Testis (tissue), 3 donors: ENCODE data around the gene WNT2B. TPM values are rescaled to one million over a fixed set of nuclear protein-coding genes. Genes with fewer than 3 reads are reported as not detected.

Experiments used
- DNase-seq: peaks from one replicate; pipeline ENCODE4 v3.0.0-alpha.2; 2019
- H3K27ac ChIP-seq, 2 donors: fragments of 200-600 bp; sonication (generic); one replicate each; pipeline ENCODE4 v1.5.1; 2019
- H3K27me3 ChIP-seq: fragments of 200-600 bp; sonication (generic); one replicate; pipeline ENCODE4 v1.5.1; 2019
- H3K36me3 ChIP-seq: fragments of 200-600 bp; sonication (generic); one replicate; pipeline ENCODE4 v1.5.1; 2017; ENCODE audit warnings: low read depth; ENCODE audit errors: missing control alignments
- H3K4me1 ChIP-seq: fragments of 200-600 bp; sonication (generic); one replicate; pipeline ENCODE4 v1.5.1; 2019
- H3K4me3 ChIP-seq, 2 donors: fragments of 200-600 bp; sonication (generic); one replicate each; pipeline ENCODE4 v1.5.1; 2017 to 2019
- H3K9me3 ChIP-seq: fragments of 200-600 bp; sonication (generic); one replicate; pipeline ENCODE4 v1.5.1; 2017
- POLR2A ChIP-seq: fragments of 450-650 bp; IDR thresholded peaks from one replicate; pipeline ENCODE4 v1.6.1; 2017; ENCODE audit warnings: antibody characterized with exemption, mild to moderate bottlenecking, moderate library complexity
- WGBS, 2 donors: methylation state at CpG; one replicate each; pipeline ENCODE4 v1.1.5; 2018; 5-methylcytosine and 5-hydroxymethylcytosine counted together
- intact Hi-C: fragments of 100-400 bp; cut with DNase I; formaldehyde crosslinking; loops from one replicate; pipeline ENCODE4 v1.15.1; 2023; ENCODE audit warnings: low total_unique reads
- polyA plus RNA-seq: library from polyadenylated mRNA; stranded (reverse); fragments of 350-450 nt; fragmentation: Illumina TruSeq; extraction: RNeasy Lipid Tissue Mini Kit (QIAGEN cat#74804); gene quantifications from one replicate; pipeline ENCODE4 v1.2.3, GENCODE V29; 2014; ENCODE audit warnings: low read depth, low replicate concordance; ENCODE audit not compliant: insufficient read depth
- total RNA-seq, 2 donors: library from RNA; depleted of rRNA; stranded (reverse); fragments of >200 nt; gene quantifications; one replicate each; pipeline ENCODE4 v1.2.3, GENCODE V29; 2016
- TF ChIP-seq, protein P1 (sequence below), 3 experiments: fragments of 450-650 bp in 2 of 3; fragments of 200-600 bp in 1 of 3; sonication (generic) in 1 of 3; IDR thresholded peaks; one replicate each; pipeline ENCODE4 v1.5.1; 2016 to 2019; ENCODE audit warnings: antibody characterized with exemption in 3 of 3, mild to moderate bottlenecking in 2 of 3, moderate library complexity in 1 of 3

WNT2B gene
- total and polyA plus RNA-seq, 3 donors from 2014 or later: 9.1 to 14.7 (median 10.6) TPM

GRCh38 chr1:112540226-112540794, 31.5 kb downstream of the WNT2B start:
- no peak for DNase-seq
- no peaks in the 10 kb centered on the region for H3K27me3 ChIP-seq
- peaks cover 3% of the 10 kb centered on the region for H3K4me1 ChIP-seq
- no peaks in the 10 kb centered on the region for H3K36me3 ChIP-seq
- no peak overlapping the region for H3K27ac ChIP-seq
- no peak for TF ChIP-seq POLR2A
- TF ChIP-seq, protein P1, sequence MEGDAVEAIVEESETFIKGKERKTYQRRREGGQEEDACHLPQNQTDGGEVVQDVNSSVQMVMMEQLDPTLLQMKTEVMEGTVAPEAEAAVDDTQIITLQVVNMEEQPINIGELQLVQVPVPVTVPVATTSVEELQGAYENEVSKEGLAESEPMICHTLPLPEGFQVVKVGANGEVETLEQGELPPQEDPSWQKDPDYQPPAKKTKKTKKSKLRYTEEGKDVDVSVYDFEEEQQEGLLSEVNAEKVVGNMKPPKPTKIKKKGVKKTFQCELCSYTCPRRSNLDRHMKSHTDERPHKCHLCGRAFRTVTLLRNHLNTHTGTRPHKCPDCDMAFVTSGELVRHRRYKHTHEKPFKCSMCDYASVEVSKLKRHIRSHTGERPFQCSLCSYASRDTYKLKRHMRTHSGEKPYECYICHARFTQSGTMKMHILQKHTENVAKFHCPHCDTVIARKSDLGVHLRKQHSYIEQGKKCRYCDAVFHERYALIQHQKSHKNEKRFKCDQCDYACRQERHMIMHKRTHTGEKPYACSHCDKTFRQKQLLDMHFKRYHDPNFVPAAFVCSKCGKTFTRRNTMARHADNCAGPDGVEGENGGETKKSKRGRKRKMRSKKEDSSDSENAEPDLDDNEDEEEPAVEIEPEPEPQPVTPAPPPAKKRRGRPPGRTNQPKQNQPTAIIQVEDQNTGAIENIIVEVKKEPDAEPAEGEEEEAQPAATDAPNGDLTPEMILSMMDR (IDR thresholded peaks at IDR 0.05): no peak
- H3K4me3 ChIP-seq: no peak overlapping the region
- intact Hi-C loops: no loop called here
- no peaks in the 10 kb centered on the region for H3K9me3 ChIP-seq
- 0 to 52% methylated on average over 1 of the region's 1 CpG for WGBS, 2 donors

DNA sequence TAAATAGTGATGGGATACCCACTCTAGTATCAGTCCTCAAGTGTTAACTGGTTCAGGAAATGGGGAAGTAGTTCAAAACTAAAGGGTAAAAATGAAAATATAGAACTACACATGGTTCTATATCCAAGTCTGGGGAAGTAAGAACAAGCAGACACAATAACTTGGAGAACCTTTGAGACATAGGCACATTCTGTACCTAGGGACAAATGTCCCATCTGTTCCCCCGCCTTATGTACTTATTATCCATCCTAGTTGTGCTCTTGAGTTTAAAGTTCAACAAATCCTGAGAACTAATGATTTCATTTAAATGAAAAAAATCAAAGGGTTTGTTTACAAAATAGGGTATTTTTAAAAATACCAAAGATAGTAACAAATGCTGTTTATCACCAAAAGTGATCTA, 32.5 kb downstream of the WNT2B start:
- no peaks in the 10 kb centered on the region for H3K36me3 ChIP-seq
- H3K4me3 ChIP-seq: no peak overlapping the region
- no peak overlapping the region for H3K27ac ChIP-seq
- no peaks in the 10 kb centered on the region for H3K9me3 ChIP-seq
- WGBS, 2 donors: 50 to 55% methylated on average over 1 of the region's 1 CpG
- H3K27me3 ChIP-seq: no peaks in the 10 kb centered on the region
- H3K4me1 ChIP-seq: peaks cover 3% of the 10 kb centered on the region
- no peak for DNase-seq
- intact Hi-C loops: no loop called here
- TF ChIP-seq, protein P1 (IDR thresholded peaks at IDR 0.05): no peak
- no peak for TF ChIP-seq POLR2A

DNA sequence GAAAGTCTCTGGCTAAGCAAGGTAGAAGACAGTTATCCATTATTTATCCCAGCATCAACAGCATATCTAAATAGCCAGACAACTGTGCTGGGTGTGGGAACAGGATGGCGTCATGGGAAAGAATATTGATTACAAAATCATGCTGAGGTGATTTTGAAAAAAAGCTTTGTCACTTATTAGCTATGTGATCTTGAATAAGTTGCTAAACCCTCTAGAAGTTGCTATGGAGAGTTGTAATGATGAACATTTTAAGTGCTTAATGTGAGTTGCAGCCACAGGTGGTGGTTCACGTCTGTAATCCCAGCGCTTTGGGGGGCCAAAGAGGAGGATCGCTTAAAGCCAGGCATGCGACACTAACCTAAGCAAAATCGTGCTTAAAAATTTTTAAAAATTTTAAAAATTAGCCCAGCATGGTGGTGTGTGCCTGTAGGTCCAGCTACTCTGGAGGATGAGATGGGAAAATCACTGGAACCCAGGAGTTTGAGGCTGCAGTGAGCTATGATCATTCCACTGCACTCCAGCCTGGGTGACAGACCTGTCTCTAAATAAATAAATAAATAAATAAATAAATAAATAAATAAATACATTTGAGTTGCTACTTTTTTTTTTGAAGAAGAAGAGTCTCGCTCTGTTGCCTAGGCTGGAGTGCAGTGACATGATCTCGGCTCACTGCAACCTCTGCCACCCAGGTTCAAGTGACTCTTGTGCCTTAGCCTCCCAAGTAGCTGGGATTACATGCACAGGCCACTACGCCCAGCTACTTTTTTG, 33.6 kb downstream of the WNT2B start:
- Histone ChIP-seq H3K4me3 (no peak overlapping the region), H3K4me1 (no peaks in the 10 kb centered on the region), H3K27ac (no peak overlapping the region), H3K27me3 (no peaks in the 10 kb centered on the region), H3K9me3 (no peaks in the 10 kb centered on the region), H3K36me3 (no peaks in the 10 kb centered on the region)
- no peak for TF ChIP-seq POLR2A
- intact Hi-C loops: no loop called here
- WGBS, 2 donors: 88 to 98% methylated on average over 9 of the region's 9 CpGs
- no peak for DNase-seq

DNA sequence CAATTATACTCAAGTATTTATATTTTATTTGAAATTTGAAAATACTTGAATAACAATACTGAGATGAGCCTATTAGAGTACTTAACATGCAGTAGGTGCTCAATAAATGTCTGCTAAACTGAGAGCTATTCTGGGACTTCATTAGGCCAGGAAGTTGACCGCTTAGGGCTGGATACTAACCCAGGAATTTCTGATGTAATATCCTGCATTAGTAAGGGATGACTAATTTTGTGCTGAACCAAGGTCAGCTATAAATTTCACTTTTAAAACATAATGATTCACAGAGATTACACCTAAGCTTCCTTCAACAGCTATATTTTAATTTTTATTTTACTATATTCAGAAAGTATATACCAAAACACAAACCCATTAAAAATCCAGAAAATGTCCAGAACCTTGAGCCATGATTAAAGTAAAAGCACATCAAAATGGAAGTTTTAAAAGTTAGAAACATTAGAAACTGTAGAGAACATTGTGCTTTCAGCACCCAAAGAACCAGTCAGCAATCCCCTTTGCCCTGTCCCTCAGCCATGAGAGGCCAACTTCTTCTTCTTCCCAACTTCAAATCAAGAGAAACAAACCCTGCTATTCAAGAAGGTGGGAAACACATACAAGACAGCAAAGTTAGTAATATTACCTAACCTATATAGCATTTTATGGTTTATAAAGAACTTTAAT, 35.4 kb downstream of the WNT2B start:
- H3K27ac ChIP-seq: no peak overlapping the region
- no peaks in the 10 kb centered on the region for H3K9me3 ChIP-seq
- DNase-seq: no peak
- H3K27me3 ChIP-seq: no peaks in the 10 kb centered on the region
- TF ChIP-seq POLR2A: no peak
- TF ChIP-seq, protein P1 (IDR thresholded peaks at IDR 0.05): no peak
- intact Hi-C loops: no loop called here
- H3K36me3 ChIP-seq: no peaks in the 10 kb centered on the region
- 73 to 75% methylated on average over 1 of the region's 1 CpG for WGBS, 2 donors
- no peak overlapping the region for H3K4me3 ChIP-seq
- no peaks in the 10 kb centered on the region for H3K4me1 ChIP-seq

DNA sequence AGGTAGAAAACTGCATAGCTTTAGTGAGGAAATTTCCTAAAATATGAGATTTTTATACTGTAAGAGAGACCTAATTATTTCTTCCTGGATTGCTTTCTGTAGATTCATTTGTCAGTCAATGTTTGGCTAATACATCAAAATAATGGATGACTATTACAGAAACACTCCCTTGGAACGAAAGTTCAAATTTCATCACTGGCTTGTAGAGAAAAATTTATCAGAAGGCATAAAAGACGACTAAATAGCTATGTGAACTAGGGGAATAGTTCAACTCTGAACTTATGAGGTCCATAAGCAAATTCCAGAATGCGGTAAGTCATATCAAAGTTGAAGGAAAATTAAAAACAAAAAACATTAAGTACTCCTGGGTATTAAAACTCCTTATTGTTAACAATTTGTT, 36.0 kb downstream of the WNT2B start:
- DNase-seq: no peak
- intact Hi-C loops: no loop called here
- no peak overlapping the region for H3K27ac ChIP-seq
- H3K36me3 ChIP-seq: no peaks in the 10 kb centered on the region
- no peaks in the 10 kb centered on the region for H3K9me3 ChIP-seq
- H3K4me3 ChIP-seq: no peak overlapping the region
- TF ChIP-seq, protein P1 (IDR thresholded peaks at IDR 0.05): no peak
- no peak for TF ChIP-seq POLR2A
- no peaks in the 10 kb centered on the region for H3K4me1 ChIP-seq
- H3K27me3 ChIP-seq: no peaks in the 10 kb centered on the region
- 70 to 73% methylated on average over 3 of the region's 3 CpGs for WGBS, 2 donors
